ENCODE measurements around the gene DAPK2. TPM values are rescaled to one million over a fixed set of nuclear protein-coding genes. Genes with fewer than 3 reads are reported as not detected.

The DAPK2 gene
- total and polyA plus RNA-seq, 2 donors (not counting 1 experiment from before 2014, with no cell fraction given) = 8.3 to 31.9 TPM

DNA sequence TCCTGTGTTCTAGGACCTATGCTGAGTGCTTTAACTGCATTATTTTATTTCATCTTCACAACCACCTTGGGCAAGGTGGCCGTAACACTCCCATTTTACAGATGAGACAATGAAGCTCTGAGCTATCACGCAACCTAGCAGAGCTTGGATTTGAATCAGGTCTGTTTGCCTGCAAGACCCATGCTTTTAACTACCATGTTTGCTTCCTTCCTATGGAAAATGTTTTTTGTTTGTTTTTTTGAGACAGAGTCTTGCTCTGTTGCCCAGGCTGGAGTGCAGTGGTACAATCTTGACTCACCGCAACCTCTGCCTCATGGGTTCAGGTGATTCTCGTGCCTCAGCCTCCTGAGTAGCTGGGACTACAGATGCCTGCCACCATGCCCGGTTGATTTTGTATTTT lies 187.8 kb downstream of the DAPK2 start:
- ATAC-seq (ENCODE audit: low read depth) (no peak), DNase-seq (no peak)
- 62% methylated on average over 3 of the region's 5 CpGs for WGBS (ENCODE audit: insufficient coverage)
- Histone ChIP-seq H3K9me3 (ENCODE audit: control extremely low read depth in 1 of 3, control insufficient read depth in 2 of 3, insufficient read depth in 1 of 3, low read length in 2 of 3) (no peaks in the 10 kb centered on the region), H4K20me1 (ENCODE audit: control insufficient read depth, insufficient read depth, low read length, poor library complexity, severe bottlenecking) (no peaks in the 10 kb centered on the region), H3K4me3 (ENCODE audit: control extremely low read depth in 1 of 5, extremely low read depth in 1 of 5, insufficient read depth in 1 of 5, low read depth in 2 of 5, low read length in 4 of 5) (no peak overlapping the region), H3K4me1 (ENCODE audit: control insufficient read depth in 2 of 2, insufficient read depth in 2 of 2, low read length in 2 of 2) (peaks cover 31 to 32% of the 10 kb centered on the region in 2 donors), H3K27ac (ENCODE audit: low read length in 2 of 2) (peak overlapping the region; percentile 71 to 76), H2AFZ (ENCODE audit: insufficient read depth, low read depth, low read length, poor library complexity, severe bottlenecking) (peak overlapping the region; percentile 57), H3K27me3 (replicated peaks in 1 of 4; ENCODE audit: control extremely low read depth in 1 of 4, control insufficient read depth in 3 of 4, insufficient read depth in 4 of 4, low read length in 3 of 4) (no peaks in the 10 kb centered on the region), H3K36me3 (replicated peaks in 1 of 2; ENCODE audit: control extremely low read depth in 1 of 2, control insufficient read depth in 1 of 2, extremely low read depth in 1 of 2, insufficient read depth in 2 of 2, low read length in 1 of 2) (no peaks in the 10 kb centered on the region), H3K9ac (ENCODE audit: low read length) (no peak overlapping the region), H3K79me2 (ENCODE audit: control insufficient read depth, insufficient read depth, low read length) (no peaks in the 10 kb centered on the region), H3K4me2 (replicated peaks; ENCODE audit: low read depth, low read length, poor library complexity, severe bottlenecking) (no peak overlapping the region)
- CTCF ChIA-PET = interaction anchor here (1.1 to 2.9 kb wide), 4 partner anchors 11 to 209 kb away, joined by 3 to 30 read pairs (median 4); no protein-coding TSS in a partner anchor
- no peaks in the 10 kb centered on the region for H3K27me3 Mint-ChIP-seq
- POLR2A ChIA-PET = no interaction called here
- H3K4me1 Mint-ChIP-seq = peaks cover 31% of the 10 kb centered on the region
- H3K27ac Mint-ChIP-seq = peak overlapping the region; percentile 71
- intact Hi-C loops (cut with micrococcal nuclease) = no loop called here
- H3K4me3 Mint-ChIP-seq = peak overlapping the region; percentile 7
- no peaks in the 10 kb centered on the region for H3K9me3 Mint-ChIP-seq (ENCODE audit: insufficient read depth)
- TF ChIP-seq, protein P1, sequence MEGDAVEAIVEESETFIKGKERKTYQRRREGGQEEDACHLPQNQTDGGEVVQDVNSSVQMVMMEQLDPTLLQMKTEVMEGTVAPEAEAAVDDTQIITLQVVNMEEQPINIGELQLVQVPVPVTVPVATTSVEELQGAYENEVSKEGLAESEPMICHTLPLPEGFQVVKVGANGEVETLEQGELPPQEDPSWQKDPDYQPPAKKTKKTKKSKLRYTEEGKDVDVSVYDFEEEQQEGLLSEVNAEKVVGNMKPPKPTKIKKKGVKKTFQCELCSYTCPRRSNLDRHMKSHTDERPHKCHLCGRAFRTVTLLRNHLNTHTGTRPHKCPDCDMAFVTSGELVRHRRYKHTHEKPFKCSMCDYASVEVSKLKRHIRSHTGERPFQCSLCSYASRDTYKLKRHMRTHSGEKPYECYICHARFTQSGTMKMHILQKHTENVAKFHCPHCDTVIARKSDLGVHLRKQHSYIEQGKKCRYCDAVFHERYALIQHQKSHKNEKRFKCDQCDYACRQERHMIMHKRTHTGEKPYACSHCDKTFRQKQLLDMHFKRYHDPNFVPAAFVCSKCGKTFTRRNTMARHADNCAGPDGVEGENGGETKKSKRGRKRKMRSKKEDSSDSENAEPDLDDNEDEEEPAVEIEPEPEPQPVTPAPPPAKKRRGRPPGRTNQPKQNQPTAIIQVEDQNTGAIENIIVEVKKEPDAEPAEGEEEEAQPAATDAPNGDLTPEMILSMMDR (IDR thresholded peaks at IDR 0.05) = no peak
- no peak for TF ChIP-seq EZH2 (IDR thresholded peaks at IDR 0.05; ENCODE audit: borderline replicate concordance, insufficient read depth, low read depth, low read length, poor library complexity, severe bottlenecking)

DNA sequence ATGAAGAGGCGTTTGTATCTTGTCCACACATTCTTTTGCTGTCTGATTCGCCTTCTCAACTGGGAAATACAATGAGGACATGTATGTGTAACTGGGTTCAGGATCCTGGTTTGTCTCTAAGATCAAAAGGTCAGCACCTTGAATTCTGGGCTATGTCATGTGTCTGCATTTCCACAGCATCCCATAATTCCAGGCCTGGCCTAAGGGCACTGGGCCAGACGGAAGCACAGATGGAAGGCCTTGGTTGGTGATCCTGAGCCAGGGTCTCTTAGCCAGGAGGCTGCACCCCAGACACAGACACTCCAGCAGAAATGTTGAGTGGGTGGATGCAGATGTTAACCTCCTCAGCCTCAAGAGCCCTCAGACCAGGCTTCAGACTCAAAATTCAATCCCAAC lies 188.8 kb downstream of the DAPK2 start:
- TF ChIP-seq, protein P1 (IDR thresholded peaks at IDR 0.05) = no peak
- Mint-ChIP-seq H3K4me1 (peaks cover 31% of the 10 kb centered on the region), H3K9me3 (ENCODE audit: insufficient read depth) (no peaks in the 10 kb centered on the region), H3K27ac (no peak overlapping the region), H3K4me3 (no peak overlapping the region), H3K27me3 (no peaks in the 10 kb centered on the region)
- Histone ChIP-seq H3K79me2 (ENCODE audit: control insufficient read depth, insufficient read depth, low read length) (no peaks in the 10 kb centered on the region), H3K4me1 (ENCODE audit: control insufficient read depth in 2 of 2, insufficient read depth in 2 of 2, low read length in 2 of 2) (peaks cover 31 to 32% of the 10 kb centered on the region in 2 donors), H4K20me1 (ENCODE audit: control insufficient read depth, insufficient read depth, low read length, poor library complexity, severe bottlenecking) (no peaks in the 10 kb centered on the region), H3K36me3 (replicated peaks in 1 of 2; ENCODE audit: control extremely low read depth in 1 of 2, control insufficient read depth in 1 of 2, extremely low read depth in 1 of 2, insufficient read depth in 2 of 2, low read length in 1 of 2) (no peaks in the 10 kb centered on the region), H2AFZ (ENCODE audit: insufficient read depth, low read depth, low read length, poor library complexity, severe bottlenecking) (no peak overlapping the region), H3K4me2 (replicated peaks; ENCODE audit: low read depth, low read length, poor library complexity, severe bottlenecking) (no peak overlapping the region), H3K4me3 (ENCODE audit: control extremely low read depth in 1 of 5, extremely low read depth in 1 of 5, insufficient read depth in 1 of 5, low read depth in 2 of 5, low read length in 4 of 5) (no peak overlapping the region), H3K9ac (ENCODE audit: low read length) (no peak overlapping the region), H3K9me3 (ENCODE audit: control extremely low read depth in 1 of 3, control insufficient read depth in 2 of 3, insufficient read depth in 1 of 3, low read length in 2 of 3) (no peaks in the 10 kb centered on the region), H3K27me3 (replicated peaks in 1 of 4; ENCODE audit: control extremely low read depth in 1 of 4, control insufficient read depth in 3 of 4, insufficient read depth in 4 of 4, low read length in 3 of 4) (no peaks in the 10 kb centered on the region), H3K27ac (ENCODE audit: low read length in 2 of 2) (no peak overlapping the region)
- no peak for DNase-seq
- intact Hi-C loops (cut with micrococcal nuclease) = no loop called here
- WGBS (ENCODE audit: insufficient coverage) = 80% methylated on average over 1 of the region's 3 CpGs
- ChIA-PET POLR2A (no interaction called here), CTCF (interaction anchor here (2.4 kb wide), 1 partner anchor 28 kb away, joined by 5 read pairs; no protein-coding TSS in a partner anchor)
- ATAC-seq (ENCODE audit: low read depth) = no peak

Small RNAs within 50 kb of the gene (small RNA-seq; reads per million reads assigned to genes)
- gene AC015914.2 (ENCODE audit: insufficient read length, low read depth, low replicate concordance) (not detected), gene MIR422A (ENCODE audit: insufficient read length, low read depth, low replicate concordance) (not detected)

Other genes starting within 250 kb of the DAPK2 start
- 233 and 235 TPM in 2 replicates for gene HERC1, start 212.5 kb downstream of the DAPK2 start, total RNA-seq
- 86.9 and 87.8 TPM in 2 replicates for gene HERC1, start 212.5 kb downstream of the DAPK2 start, polyA plus RNA-seq
- gene CIAO2A, start 47.4 kb upstream of the DAPK2 start, total RNA-seq = 64.4 and 68.2 TPM in 2 replicates
- 71.5 and 101 TPM in 2 replicates for gene CIAO2A, start 47.4 kb upstream of the DAPK2 start, polyA plus RNA-seq
- 152 and 168 TPM in 2 replicates for gene SNX1, start 49.5 kb upstream of the DAPK2 start, total RNA-seq
- gene SNX1, start 49.5 kb upstream of the DAPK2 start, polyA plus RNA-seq = 75.8 and 87.9 TPM in 2 replicates
- gene SNX22, start 105.2 kb upstream of the DAPK2 start, total RNA-seq = 43.0 and 44.9 TPM in 2 replicates
- 196 and 305 TPM in 2 replicates for gene SNX22, start 105.2 kb upstream of the DAPK2 start, polyA plus RNA-seq
- 107 and 108 TPM in 2 replicates for gene PPIB, start 116.5 kb upstream of the DAPK2 start, total RNA-seq
- 176 and 179 TPM in 2 replicates for gene PPIB, start 116.5 kb upstream of the DAPK2 start, polyA plus RNA-seq

Data from B cell (primary cell).